A549 (cell line): ENCODE results near the gene FAM47E. TPM values are rescaled to one million over a fixed set of nuclear protein-coding genes. Genes with fewer than 3 reads are reported as not detected.
A peak's percentile ranks its signal among the peaks of the same experiment; 100 is the strongest.

Experiments used
- ATAC-seq, 2 experiments: fragments of 200-7000 bp in 1 of 2; fragments of >200 bp in 1 of 2; cut with Nextera tagmentation in 1 of 2; cut with Tn5 transposase in 1 of 2; 3 replicates each; pipeline versions ENCODE4 v1.8.0 to v1.9.1; 2018 to 2020; ENCODE audit warnings: mild to moderate bottlenecking in 1 of 2, moderate library complexity in 1 of 2
- CTCF ChIA-PET: fragments of 300-600 bp; sonication (Branson Sonifier 250); formaldehyde crosslinking; extraction: SDS; loops from one replicate; lab custom pipeline; 2021; ENCODE audit warnings: antibody characterized with exemption, inconsistent platforms; lab: Yijun Ruan, JAX
- POLR2A ChIA-PET: fragments of 350-600 bp; formaldehyde crosslinking; extraction: SDS; loops from one replicate; lab custom pipeline; 2021; ENCODE audit warnings: antibody characterized with exemption, inconsistent platforms; lab: Yijun Ruan, JAX
- DNase-seq, 2 experiments: peaks; one replicate each; pipeline versions ENCODE4 v3.0.0 to v3.0.0-alpha.2; 2011 to 2016; ENCODE audit warnings: low read depth in 1 of 2, low spot score in 1 of 2
- FAIRE-seq: peaks from 2 replicates; lab custom pipeline; 2011; peaks lifted over from hg19 to GRCh38; lab: Jason Lieb, UNC
- H3K27ac ChIP-seq, 2 experiments: fragments of >200 bp; sonication (Bioruptor Twin); formaldehyde crosslinking; 3 replicates each; pipeline ENCODE4 v1.5.1; 2016 to 2017
- H3K4me1 ChIP-seq: fragments of >200 bp; sonication (Bioruptor Twin); formaldehyde crosslinking; 3 replicates; pipeline ENCODE4 v1.6.1; 2016
- H3K4me2 ChIP-seq: fragments of >200 bp; sonication (Bioruptor Twin); formaldehyde crosslinking; 3 replicates; pipeline ENCODE4 v1.6.1; 2016
- H3K4me3 ChIP-seq: fragments of >200 bp; sonication (Bioruptor Twin); formaldehyde crosslinking; 3 replicates; pipeline ENCODE4 v1.5.1; 2016
- H3K9me3 ChIP-seq: fragments of >200 bp; sonication (Bioruptor Twin); formaldehyde crosslinking; 3 replicates; pipeline ENCODE4 v1.6.1; 2016
- BCL3 ChIP-seq: fragments of >200 bp; sonication (Bioruptor Twin); formaldehyde crosslinking; IDR thresholded peaks from 3 replicates; pipeline ENCODE4 v1.6.1; 2016
- CHD4 ChIP-seq: fragments of 200-600 bp; sonication (generic); IDR thresholded peaks from 2 replicates; pipeline ENCODE4 v1.6.1; 2016; ENCODE audit warnings: antibody characterized with exemption, mild to moderate bottlenecking, borderline replicate concordance
- EHF ChIP-seq: fragments of 250-450 bp; sonication (Bioruptor Pico); IDR thresholded peaks from 2 replicates; pipeline ENCODE4 v1.5.0; 2020; ENCODE audit warnings: mild to moderate bottlenecking
- ELK1 ChIP-seq: fragments of 150-350 bp; IDR thresholded peaks from 2 replicates; pipeline ENCODE4 v1.6.1; 2014; ENCODE audit warnings: low read depth, mild to moderate bottlenecking, low read length
- EP300 ChIP-seq, 2 experiments: fragments of >200 bp; sonication (Bioruptor Twin); formaldehyde crosslinking; IDR thresholded peaks; 2 replicates in 1 of 2; 3 replicates in 1 of 2; pipeline ENCODE4 v1.6.1; 2016 to 2017
- FOSL2 ChIP-seq, 2 experiments: fragments of 450-650 bp in 1 of 2; fragments of >200 bp in 1 of 2; sonication (Bioruptor Twin) in 1 of 2; formaldehyde crosslinking; IDR thresholded peaks; 2 replicates each; pipeline versions ENCODE4 v1.5.0 to v1.6.1; 2016 to 2020; ENCODE audit warnings: mild to moderate bottlenecking in 1 of 2, moderate library complexity in 1 of 2
- FOXS1 ChIP-seq: fragments of 250-450 bp; sonication (Bioruptor Pico); IDR thresholded peaks from 2 replicates; pipeline ENCODE4 v1.5.0; 2020; ENCODE audit warnings: mild to moderate bottlenecking, moderate library complexity
- GATA3 ChIP-seq: IDR thresholded peaks from 2 replicates; pipeline ENCODE4 v1.6.1; 2012; ENCODE audit warnings: borderline replicate concordance
- HDAC2 ChIP-seq: fragments of 200-600 bp; sonication (generic); IDR thresholded peaks from 2 replicates; pipeline ENCODE4 v1.6.1; 2016
- HEYL ChIP-seq: fragments of 250-450 bp; sonication (Bioruptor Pico); IDR thresholded peaks from 2 replicates; pipeline ENCODE4 v1.8.0; 2021; ENCODE audit warnings: mild to moderate bottlenecking, moderate library complexity
- HOXA7 ChIP-seq: fragments of 250-450 bp; sonication (Bioruptor Pico); IDR thresholded peaks from 2 replicates; pipeline ENCODE4 v1.5.0; 2020; ENCODE audit warnings: mild to moderate bottlenecking, moderate library complexity
- HOXB13 ChIP-seq: fragments of 250-450 bp; sonication (Bioruptor Pico); IDR thresholded peaks from 2 replicates; pipeline ENCODE4 v1.5.0; 2020; ENCODE audit warnings: low read depth, mild to moderate bottlenecking, moderate library complexity
- JUN ChIP-seq, 2 experiments: fragments of >200 bp; sonication (Bioruptor Twin); formaldehyde crosslinking; IDR thresholded peaks; 2 replicates in 1 of 2; 3 replicates in 1 of 2; pipeline ENCODE4 v1.6.1; 2016 to 2017
- JUNB ChIP-seq: fragments of >200 bp; sonication (Bioruptor Twin); formaldehyde crosslinking; IDR thresholded peaks from 2 replicates; pipeline ENCODE4 v1.6.1; 2016
- KDM1A ChIP-seq: fragments of 200-600 bp; sonication (generic); IDR thresholded peaks from 2 replicates; pipeline ENCODE4 v1.6.1; 2016; ENCODE audit warnings: low read depth, mild to moderate bottlenecking
- MAFK ChIP-seq: fragments of 450-650 bp; IDR thresholded peaks from 2 replicates; pipeline ENCODE4 v1.6.1; 2014; ENCODE audit not compliant: partially characterized antibody
- MAX ChIP-seq: IDR thresholded peaks from 2 replicates; pipeline ENCODE4 v1.6.1; 2012
- NR3C1 ChIP-seq: fragments of >200 bp; sonication (Bioruptor Twin); formaldehyde crosslinking; IDR thresholded peaks from 3 replicates; pipeline ENCODE4 v1.6.1; 2017
- POLR2AphosphoS2 ChIP-seq: conservative IDR thresholded peaks from 2 replicates; pipeline ENCODE4 v1.6.1; 2012; ENCODE audit warnings: low read length, improper control_type of control experiment, inconsistent platforms
- RFX5 ChIP-seq: fragments of 450-650 bp; IDR thresholded peaks from 2 replicates; pipeline ENCODE4 v1.7.1; 2014; ENCODE audit warnings: antibody characterized with exemption, mild to moderate bottlenecking, moderate library complexity
- RNF2 ChIP-seq: fragments of 200-600 bp; sonication (generic); IDR thresholded peaks from 2 replicates; pipeline ENCODE4 v1.6.1; 2016; ENCODE audit warnings: low read depth, mild to moderate bottlenecking, antibody characterized with exemption, moderate library complexity, borderline replicate concordance
- SREBF2 ChIP-seq: fragments of 450-650 bp; IDR thresholded peaks from 2 replicates; pipeline ENCODE4 v1.6.1; 2014; ENCODE audit warnings: mild to moderate bottlenecking, moderate library complexity
- TFCP2L1 ChIP-seq: fragments of 250-450 bp; sonication (Bioruptor Pico); IDR thresholded peaks from 2 replicates; pipeline ENCODE4 v1.5.0; 2021; ENCODE audit warnings: mild to moderate bottlenecking
- TP53 ChIP-seq: fragments of 250-450 bp; sonication (Bioruptor Pico); IDR thresholded peaks from 2 replicates; pipeline ENCODE4 v1.5.0; 2021; ENCODE audit warnings: mild to moderate bottlenecking, moderate library complexity
- ZFP36 ChIP-seq: fragments of 450-650 bp; IDR thresholded peaks from 2 replicates; pipeline ENCODE4 v1.6.1; 2014; ENCODE audit warnings: borderline replicate concordance; ENCODE audit not compliant: partially characterized antibody
- ZSCAN20 ChIP-seq: fragments of 250-450 bp; sonication (Bioruptor Pico); IDR thresholded peaks from 2 replicates; pipeline ENCODE4 v1.8.0; 2022; ENCODE audit warnings: mild to moderate bottlenecking, moderate library complexity
- whole genome bisulfite sequencing: methylation state at CpG from one replicate; pipeline ENCODE4 v1.1.6; 2017; ENCODE audit errors: missing lambda C conversion rate; 5-methylcytosine and 5-hydroxymethylcytosine counted together
- polyA plus RNA-seq, 4 experiments: library from polyadenylated mRNA; depleted of rRNA in 3 of 4; stranded (reverse); fragments of >200 nt; fragmentation: RNase III in 1 of 4; extraction: RNeasy Plus Mini Kit Qiagen cat#74134 plus additional on column Dnase treatment in 1 of 4; gene quantifications; 2 replicates in 3 of 4; 3 replicates in 1 of 4; pipeline ENCODE4 v1.2.3, GENCODE V29; 2011 to 2017

FAM47E gene
- polyA plus RNA-seq, 2 of the 4 experiments (the other 2 are of a cell fraction), result 0.23 to 0.85 TPM

- no peak for TF ChIP-seq CHD4
Observed at GRCh38 chr4:76275486-76276124, 24.1 kb downstream of the FAM47E start (continued).

GRCh38 chr4:76276813-76277212, 25.3 kb downstream of the FAM47E start:
- no peak overlapping the region for H3K27ac ChIP-seq
- H3K4me1 ChIP-seq, result peaks cover 35% of the 10 kb centered on the region
- no peak overlapping the region for H3K4me3 ChIP-seq
- ATAC-seq, result no peak
- FAIRE-seq, result no peak
- H3K9me3 ChIP-seq, result no peaks in the 10 kb centered on the region
- TF ChIP-seq RFX5 (no peak), SREBF2 (no peak), JUN (IDR thresholded peaks at IDR 0.05) (no peak), EP300 (IDR thresholded peaks at IDR 0.05) (no peak), POLR2AphosphoS2 (no peak), HOXA7 (CRISPR knock-in tag) (no peak), ZFP36 (no peak), TFCP2L1 (CRISPR knock-in tag) (no peak), MAX (no peak), RNF2 (no peak), TP53 (no peak), JUNB (no peak), HOXB13 (CRISPR knock-in tag) (no peak), GATA3 (no peak), FOXS1 (no peak), ZSCAN20 (CRISPR knock-in tag) (no peak), EHF (CRISPR knock-in tag) (no peak)
- ChIA-PET POLR2A (no interaction called here), CTCF (no interaction called here)
- WGBS, result 73% methylated on average over 9 of the region's 9 CpGs
- no peak for DNase-seq
- no peak overlapping the region for H3K4me2 ChIP-seq

- Histone ChIP-seq H3K4me2 (peak overlapping the region; percentile 32; the same call in 1 of the 3 replicates), H3K27ac (no peak overlapping the region), H3K4me3 (no peak overlapping the region), H3K9me3 (no peaks in the 10 kb centered on the region), H3K4me1 (peaks cover 35% of the 10 kb centered on the region)
- 34% methylated on average over 1 of the region's 1 CpG for WGBS
- TF ChIP-seq POLR2AphosphoS2, result no peak
- TF ChIP-seq ELK1, result no peak
- no peak for TF ChIP-seq KDM1A
- no peak for TF ChIP-seq GATA3
- no peak for TF ChIP-seq FOXS1
- no peak for TF ChIP-seq MAX
- no peak for TF ChIP-seq HDAC2
- TF ChIP-seq HEYL (CRISPR knock-in tag), result no peak
- TF ChIP-seq FOSL2 (IDR thresholded peaks at IDR 0.05), result no peak
- no peak for TF ChIP-seq FOSL2 (CRISPR knock-in tag; IDR thresholded peaks at IDR 0.05)
- no peak for TF ChIP-seq NR3C1
- no peak for TF ChIP-seq MAFK
- TF ChIP-seq TFCP2L1 (CRISPR knock-in tag), result no peak
- TF ChIP-seq BCL3, result no peak
- CTCF ChIA-PET, result interaction anchor here (2.3 kb wide), 1 partner anchor 98 kb away, joined by 9 read pairs; no protein-coding TSS in a partner anchor
- POLR2A ChIA-PET, result no interaction called here
- no peak for DNase-seq
- no peak for ATAC-seq
- no peak for FAIRE-seq
Observed at GRCh38 chr4:76277667-76278066, 26.1 kb downstream of the FAM47E start.
